Gastrocnemius medialis (tissue), 4 donors: ENCODE data around the gene PIP4K2A.

Source experiments
- CTCF ChIP-seq, 5 experiments: fragments of 450-650 bp in 3 of 5; fragments of 200-600 bp in 2 of 5; sonication (generic) in 2 of 5; IDR thresholded peaks in 4 of 5; conservative IDR thresholded peaks in 1 of 5; 1 replicate in 4 of 5; 2 replicates in 1 of 5; pipeline ENCODE4 v1.5.1; 2016 to 2019; ENCODE audit warnings: antibody characterized with exemption in 5 of 5, mild to moderate bottlenecking in 3 of 5, moderate library complexity in 3 of 5
- POLR2A ChIP-seq, 2 donors: fragments of 450-650 bp; IDR thresholded peaks; one replicate each; pipeline ENCODE4 v1.6.1; 2017; ENCODE audit warnings: antibody characterized with exemption in 2 of 2, mild to moderate bottlenecking in 2 of 2, moderate library complexity in 2 of 2

DNA sequence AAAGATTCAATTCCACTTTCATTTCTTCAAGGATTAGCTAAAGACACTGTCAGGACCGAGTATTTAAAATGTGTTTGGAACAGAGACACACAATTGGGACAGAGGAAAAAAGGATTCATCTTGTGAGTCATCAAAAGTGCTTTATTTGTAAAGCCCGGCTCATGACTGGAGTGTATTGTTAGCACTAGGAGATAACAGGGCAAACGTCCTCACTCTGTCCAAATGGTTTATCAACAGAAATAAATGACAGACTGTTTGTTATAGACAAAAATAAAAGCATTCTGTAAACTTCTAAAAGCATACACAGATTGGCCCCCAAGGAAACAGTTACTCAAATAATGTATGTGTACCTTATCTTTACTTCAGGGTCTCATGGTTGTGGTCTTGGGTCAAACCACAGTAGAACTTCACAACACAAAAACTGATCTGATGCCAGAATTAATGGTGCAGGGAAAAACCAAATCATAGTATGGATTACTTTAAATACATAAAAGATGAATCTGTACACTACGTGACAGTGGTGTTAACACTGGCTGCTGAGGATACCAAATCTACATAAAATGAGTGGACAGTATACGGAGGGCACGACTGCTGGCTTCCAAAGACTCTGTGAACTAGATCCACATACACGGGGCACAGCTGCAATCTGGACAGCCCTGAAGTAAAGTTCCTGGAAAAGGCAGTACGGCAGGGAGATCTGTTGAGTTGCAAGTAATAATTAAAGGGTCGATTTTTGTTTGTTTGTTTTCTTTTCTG, 179.4 kb downstream of the PIP4K2A start:
- TF ChIP-seq CTCF (IDR thresholded peaks at IDR 0.05 in 4 of 5, conservative IDR thresholded peaks at IDR 0.05 in 1 of 5): no peak
- TF ChIP-seq POLR2A (IDR thresholded peaks at IDR 0.05): no peak
